Measurements from ENCODE around the gene AGAP1. TPM values are rescaled to one million over a fixed set of nuclear protein-coding genes. Genes with fewer than 3 reads are reported as not detected.

The AGAP1 gene
- polyA plus RNA-seq, 1 donor from 2014 or later, result 17.4 TPM

- Histone ChIP-seq H3K4me3 (ENCODE audit: low read length) (no peak overlapping the region), H4K20me1 (ENCODE audit: insufficient read depth) (no peaks in the 10 kb centered on the region), H3K9ac (ENCODE audit: low read length) (no peak overlapping the region), H3K79me2 (replicated peaks; ENCODE audit: insufficient read depth, low read length) (peaks cover 7% of the 10 kb centered on the region), H3K9me3 (ENCODE audit: low read length) (no peaks in the 10 kb centered on the region), H3K4me2 (ENCODE audit: low read length) (no peak overlapping the region), H2AFZ (ENCODE audit: low read depth, low read length) (no peak overlapping the region), H3K9me2 (ENCODE audit: insufficient read depth, low read length) (no peaks in the 10 kb centered on the region), H3K27me3 (ENCODE audit: insufficient read depth, low read depth, low read length) (no peaks in the 10 kb centered on the region), H3K36me3 (ENCODE audit: insufficient read depth, low read length) (no peaks in the 10 kb centered on the region), H3K27ac (ENCODE audit: low read length) (no peak overlapping the region), H3F3A (ENCODE audit: insufficient read depth, low read length, poor library complexity, severe bottlenecking) (no peaks in the 10 kb centered on the region)
- TF ChIP-seq SMC3 (conservative IDR thresholded peaks at IDR 0.05; ENCODE audit: poor library complexity) (no peak), REST (IDR thresholded peaks at IDR 0.05; ENCODE audit: borderline replicate concordance) (no peak), RAD21 (conservative IDR thresholded peaks at IDR 0.05) (no peak), CTCF (IDR thresholded peaks at IDR 0.05; ENCODE audit: poor library complexity, severe bottlenecking) (no peak), EP300 (conservative IDR thresholded peaks at IDR 0.05; ENCODE audit: poor library complexity, severe bottlenecking) (no peak), MXI1 (conservative IDR thresholded peaks at IDR 0.05; ENCODE audit: poor library complexity, severe bottlenecking) (no peak), POLR2AphosphoS5 (IDR thresholded peaks at IDR 0.05) (no peak), EZH2 (IDR thresholded peaks at IDR 0.05; ENCODE audit: borderline replicate concordance, insufficient read depth, low read length, poor library complexity, severe bottlenecking) (no peak), TAF1 (IDR thresholded peaks at IDR 0.05; ENCODE audit: low read depth) (no peak)
These were observed 105.9 kb downstream of the AGAP1 start for GRCh38 chr2:235599596-235600338.

GRCh38 chr2:235600406-235600805 lies 106.6 kb downstream of the AGAP1 start:
- no peak overlapping the region for H3K27ac ChIP-seq (ENCODE audit: low read length)
- no peaks in the 10 kb centered on the region for H4K20me1 ChIP-seq (ENCODE audit: insufficient read depth)
- H3K36me3 ChIP-seq (ENCODE audit: insufficient read depth, low read length), result no peaks in the 10 kb centered on the region
- H3K9me3 ChIP-seq (ENCODE audit: low read length), result no peaks in the 10 kb centered on the region
- peaks cover 7% of the 10 kb centered on the region for H3K79me2 ChIP-seq (replicated peaks; ENCODE audit: insufficient read depth, low read length)
- no peak for TF ChIP-seq CTCF (IDR thresholded peaks at IDR 0.05; ENCODE audit: poor library complexity, severe bottlenecking)
- TF ChIP-seq TAF1 (IDR thresholded peaks at IDR 0.05; ENCODE audit: low read depth), result no peak
- TF ChIP-seq EZH2 (IDR thresholded peaks at IDR 0.05; ENCODE audit: borderline replicate concordance, insufficient read depth, low read length, poor library complexity, severe bottlenecking), result no peak
- no peak for TF ChIP-seq POLR2AphosphoS5 (IDR thresholded peaks at IDR 0.05)
- no peak for TF ChIP-seq REST (IDR thresholded peaks at IDR 0.05; ENCODE audit: borderline replicate concordance)
- no peak for TF ChIP-seq RAD21 (conservative IDR thresholded peaks at IDR 0.05)
- no peak for TF ChIP-seq SMC3 (conservative IDR thresholded peaks at IDR 0.05; ENCODE audit: poor library complexity)
- H3F3A ChIP-seq (ENCODE audit: insufficient read depth, low read length, poor library complexity, severe bottlenecking), result no peaks in the 10 kb centered on the region
- H3K4me2 ChIP-seq (ENCODE audit: low read length), result no peak overlapping the region
- no peak overlapping the region for H3K4me3 ChIP-seq (ENCODE audit: low read length)
- H3K9me2 ChIP-seq (ENCODE audit: insufficient read depth, low read length), result no peaks in the 10 kb centered on the region
- H2AFZ ChIP-seq (ENCODE audit: low read depth, low read length), result no peak overlapping the region
- H3K9ac ChIP-seq (ENCODE audit: low read length), result no peak overlapping the region
- H3K27me3 ChIP-seq (ENCODE audit: insufficient read depth, low read depth, low read length), result no peaks in the 10 kb centered on the region

Data from neural cell (in vitro differentiated cells).